Esophagus (tissue), 2 donors: Measurements from ENCODE around the gene SPTBN5. TPM values are rescaled to one million over a fixed set of nuclear protein-coding genes. Genes with fewer than 3 reads are reported as not detected.

ENCODE experiments used
- H3K27ac ChIP-seq, 2 donors: one replicate each; pipeline ENCODE4 v1.5.1; 2013; ENCODE audit warnings: low read depth in 2 of 2, mild to moderate bottlenecking in 2 of 2, inconsistent platforms in 1 of 2, low read length in 1 of 2, moderate library complexity in 1 of 2
- H3K27me3 ChIP-seq, 2 donors: one replicate each; pipeline ENCODE4 v1.6.1; 2013; ENCODE audit warnings: low read length in 2 of 2, control low read depth in 1 of 2, mild to moderate bottlenecking in 1 of 2; ENCODE audit not compliant: insufficient read depth in 2 of 2, control insufficient read depth in 1 of 2
- H3K36me3 ChIP-seq, 2 donors: one replicate each; pipeline ENCODE4 v1.6.1; 2013; ENCODE audit warnings: low read length in 1 of 2; ENCODE audit not compliant: control insufficient read depth in 2 of 2, insufficient read depth in 2 of 2
- H3K4me1 ChIP-seq, 2 donors: one replicate each; pipeline ENCODE4 v1.6.1; 2013; ENCODE audit warnings: low read length in 1 of 2; ENCODE audit not compliant: control insufficient read depth in 2 of 2, insufficient read depth in 2 of 2
- H3K4me3 ChIP-seq, 2 donors: one replicate each; pipeline ENCODE4 v1.5.1; 2013; ENCODE audit warnings: low read length in 2 of 2, mild to moderate bottlenecking in 2 of 2, low read depth in 1 of 2, moderate library complexity in 1 of 2
- H3K9me3 ChIP-seq, 2 donors: one replicate each; pipeline ENCODE4 v1.6.1; 2013; ENCODE audit warnings: mild to moderate bottlenecking in 2 of 2, low read depth in 1 of 2, low read length in 1 of 2, moderate library complexity in 1 of 2; ENCODE audit not compliant: control insufficient read depth in 2 of 2, insufficient read depth in 1 of 2
- WGBS, 2 donors: extraction: QIAGEN DNeasy Blood & Tissue Kit; methylation state at CpG; one replicate each; pipeline ENCODE4 v1.1.7; 2013; 5-methylcytosine and 5-hydroxymethylcytosine counted together
- polyA plus RNA-seq, 2 donors: library from polyadenylated mRNA; stranded (reverse); fragments of 200-250 nt; gene quantifications; one replicate each; pipeline ENCODE4 v1.2.3, GENCODE V29; 2013
- donor health status: healthy with polysubstance abuse.
- donor health status: Bipolar disorder and iron deficiency.

SPTBN5 gene
- polyA plus RNA-seq, 2 donors, result 2.7 to 9.3 TPM

DNA sequence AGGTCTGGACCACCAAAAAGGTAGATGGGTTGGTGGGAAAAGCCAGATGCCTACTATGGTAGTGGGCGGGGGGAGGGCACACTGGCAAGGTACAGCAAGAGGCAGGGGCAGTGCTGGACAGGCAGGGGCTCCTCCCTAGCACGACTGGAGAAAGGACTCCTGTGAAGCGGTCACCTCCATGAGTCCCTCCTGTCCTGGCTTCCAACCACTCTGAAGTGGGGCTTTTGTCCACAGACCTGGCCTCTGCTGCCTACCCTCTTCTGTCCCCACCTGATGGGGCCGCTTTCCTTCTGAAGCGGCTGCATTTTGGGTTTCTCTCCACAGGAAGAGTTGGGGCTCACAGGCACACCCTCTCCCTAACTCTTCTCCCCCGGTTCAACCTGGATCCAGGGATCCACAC, 2.7 kb upstream of the SPTBN5 start:
- H3K4me3 ChIP-seq, result no peak overlapping the region
- H3K27ac ChIP-seq, result no peak overlapping the region
- H3K4me1 ChIP-seq, result peaks cover 6 to 17% of the 10 kb centered on the region in 2 donors
- no peaks in the 10 kb centered on the region for H3K9me3 ChIP-seq
- no peaks in the 10 kb centered on the region for H3K27me3 ChIP-seq
- H3K36me3 ChIP-seq, result peaks cover 0 to 9% of the 10 kb centered on the region in 2 donors
- 91% methylated on average over 6 of the region's 6 CpGs for WGBS, 2 donors

- no peak overlapping the region for H3K4me3 ChIP-seq
- peaks cover 0 to 7% of the 10 kb centered on the region in 2 donors for H3K36me3 ChIP-seq
- H3K4me1 ChIP-seq, result peaks cover 6 to 17% of the 10 kb centered on the region in 2 donors
- 95 to 100% methylated on average over 1 of the region's 1 CpG for WGBS, 2 donors
- H3K27me3 ChIP-seq, result no peaks in the 10 kb centered on the region
- no peak overlapping the region for H3K27ac ChIP-seq
- H3K9me3 ChIP-seq, result no peaks in the 10 kb centered on the region
Measured at GRCh38 chr15:41895957-41896356, 2.1 kb upstream of the SPTBN5 start.

DNA sequence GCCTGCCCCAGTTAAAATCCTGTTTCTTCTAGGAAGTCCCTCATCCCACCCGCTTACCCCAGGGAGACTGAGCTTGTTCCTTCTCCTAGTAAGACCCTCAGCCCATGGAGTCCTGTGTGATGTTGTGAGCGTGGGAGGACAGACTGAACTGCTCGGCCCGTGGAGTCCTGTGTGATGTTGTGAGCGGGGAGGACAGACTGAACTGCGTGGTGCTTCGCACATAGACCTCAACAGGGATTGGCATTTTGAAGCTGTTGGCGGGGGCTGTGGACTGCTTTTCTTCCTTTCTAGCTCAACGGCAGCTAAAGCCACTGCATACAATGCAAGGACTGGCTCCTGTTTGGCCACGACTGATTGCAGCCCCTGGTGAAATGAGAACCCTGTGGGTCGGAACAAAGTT, 1.6 kb upstream of the SPTBN5 start:
- Histone ChIP-seq H3K36me3 (peaks cover 0 to 2% of the 10 kb centered on the region in 2 donors), H3K27ac (peak overlapping the region; percentile 62 to 76), H3K27me3 (no peaks in the 10 kb centered on the region), H3K4me1 (peaks cover 6 to 17% of the 10 kb centered on the region in 2 donors), H3K4me3 (no peak overlapping the region), H3K9me3 (no peaks in the 10 kb centered on the region)
- WGBS, 2 donors, result 95% methylated on average over 11 of the region's 11 CpGs

DNA sequence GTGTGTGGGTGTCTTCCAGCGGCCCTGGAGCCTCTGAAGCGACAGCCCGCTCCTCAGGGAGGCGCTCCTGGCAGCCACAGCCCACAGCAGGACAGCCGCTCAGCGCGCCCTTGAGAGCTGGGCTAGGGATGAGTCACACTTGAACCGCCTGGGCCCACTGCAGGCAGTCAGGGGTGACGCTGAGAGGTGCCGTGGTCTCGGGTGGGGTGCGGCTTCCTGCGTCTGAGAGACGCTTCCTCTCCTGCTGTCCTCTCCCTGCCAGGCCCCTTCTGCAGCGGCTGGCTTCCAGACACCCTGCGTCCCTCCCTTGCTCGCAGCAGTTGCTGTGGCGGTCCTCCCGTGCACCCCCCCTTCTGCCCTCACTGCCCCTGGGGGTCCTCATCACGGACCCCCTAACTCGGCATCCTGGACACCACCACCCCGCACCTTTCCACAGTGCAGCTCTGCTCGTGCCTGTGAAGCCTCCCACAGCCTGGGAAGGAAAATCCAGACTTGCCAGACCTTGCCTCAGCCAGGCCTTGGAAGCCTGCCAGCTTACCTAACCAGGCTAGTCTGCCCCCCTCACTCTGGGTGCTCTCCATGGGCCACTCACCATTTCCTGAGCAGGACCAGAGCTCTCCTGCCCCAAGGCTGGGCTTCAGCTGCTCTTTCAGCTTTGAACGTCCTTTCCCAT, 1.1 kb upstream of the SPTBN5 start:
- H3K9me3 ChIP-seq, result no peaks in the 10 kb centered on the region
- WGBS, 2 donors, result 16 to 26% methylated on average over 23 to 24 of the region's 24 CpGs

GRCh38 chr15:41894251-41894790, 468 bp upstream of the SPTBN5 start:
- Histone ChIP-seq H3K27ac (peak overlapping the region; percentile 65 to 71), H3K4me1 (peaks cover 6 to 17% of the 10 kb centered on the region in 2 donors), H3K9me3 (no peaks in the 10 kb centered on the region), H3K4me3 (peak overlapping the region in 1 of 2 donors; percentile 5), H3K27me3 (no peaks in the 10 kb centered on the region), H3K36me3 (no peaks in the 10 kb centered on the region)
- WGBS, 2 donors, result 57 to 65% methylated on average over 17 of the region's 17 CpGs

More for the DNA sequence above, 1.1 kb upstream of the SPTBN5 start:
- Histone ChIP-seq H3K36me3 (no peaks in the 10 kb centered on the region), H3K27me3 (no peaks in the 10 kb centered on the region), H3K27ac (peak overlapping the region; percentile 65 to 76), H3K4me3 (peak overlapping the region in 1 of 2 donors; percentile 17), H3K4me1 (peaks cover 6 to 17% of the 10 kb centered on the region in 2 donors)

DNA sequence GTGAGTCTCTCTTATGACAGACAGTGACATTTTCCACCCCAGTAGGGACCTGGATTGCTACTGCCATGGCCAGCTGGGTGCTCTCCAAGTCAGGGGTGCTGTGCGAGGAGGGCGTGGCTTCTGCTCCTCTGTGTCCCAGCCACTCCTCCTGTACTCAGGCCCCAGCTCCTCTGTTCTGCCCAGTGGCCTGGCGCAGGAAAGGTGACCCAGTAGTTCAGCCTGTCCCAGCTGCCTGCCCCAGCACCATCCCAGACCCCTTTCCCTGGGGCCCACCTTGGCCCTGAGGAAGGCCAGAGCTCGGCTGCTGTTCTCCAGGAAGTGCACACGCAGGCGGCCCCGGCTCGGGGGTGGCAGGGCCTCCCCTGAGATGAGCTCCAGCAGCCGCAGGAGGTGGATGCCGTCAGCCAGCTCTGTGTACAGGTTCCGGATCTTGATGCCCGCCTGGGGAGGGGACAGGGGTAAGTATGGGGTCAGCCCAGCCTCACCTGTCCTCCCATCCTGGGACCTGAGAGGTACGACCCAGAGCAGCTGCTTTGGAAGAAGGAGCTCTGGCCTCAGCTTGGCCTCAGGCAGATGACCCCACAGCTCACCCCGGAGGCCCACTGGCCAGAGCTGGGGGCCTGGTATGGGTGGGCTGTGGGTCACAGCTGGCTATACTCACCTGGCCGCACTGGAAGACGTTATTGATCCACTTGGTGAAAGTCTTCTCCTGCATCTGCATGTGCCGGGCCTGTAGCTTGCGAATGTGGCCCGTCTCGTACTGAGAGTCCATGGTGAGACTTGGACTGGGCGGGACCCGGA, 1.0 kb downstream of the SPTBN5 start:
- no peaks in the 10 kb centered on the region for H3K9me3 ChIP-seq
- H3K4me3 ChIP-seq, result no peak overlapping the region
- no peak overlapping the region for H3K27ac ChIP-seq
- no peaks in the 10 kb centered on the region for H3K36me3 ChIP-seq
- peaks cover 6 to 17% of the 10 kb centered on the region in 2 donors for H3K4me1 ChIP-seq
- no peaks in the 10 kb centered on the region for H3K27me3 ChIP-seq
- 65 to 78% methylated on average over 22 of the region's 22 CpGs for WGBS, 2 donors

DNA sequence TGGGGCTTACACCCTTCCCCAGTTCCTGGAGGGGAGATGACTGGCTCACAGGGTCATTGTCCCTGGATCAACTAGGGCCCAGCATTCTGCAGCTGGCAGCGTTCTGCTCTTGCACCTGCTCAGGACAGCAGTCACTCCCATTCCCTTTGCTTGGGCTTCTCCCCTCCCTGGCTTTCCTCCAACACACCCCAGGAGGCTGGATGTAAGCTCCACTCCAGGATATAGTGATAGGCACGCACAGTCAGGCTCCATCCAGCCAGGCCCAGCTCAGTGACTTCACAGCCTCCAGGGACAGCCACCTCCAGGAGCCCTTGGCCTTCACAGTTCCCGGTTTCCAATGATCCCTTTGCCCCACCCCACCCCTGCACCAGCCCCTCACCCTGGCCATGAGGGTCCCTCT, 1.9 kb downstream of the SPTBN5 start:
- Histone ChIP-seq H3K9me3 (no peaks in the 10 kb centered on the region), H3K36me3 (no peaks in the 10 kb centered on the region), H3K4me3 (no peak overlapping the region), H3K4me1 (peaks cover 6 to 17% of the 10 kb centered on the region in 2 donors), H3K27me3 (no peaks in the 10 kb centered on the region), H3K27ac (no peak overlapping the region)
- 61 to 82% methylated on average over 3 of the region's 3 CpGs for WGBS, 2 donors

DNA sequence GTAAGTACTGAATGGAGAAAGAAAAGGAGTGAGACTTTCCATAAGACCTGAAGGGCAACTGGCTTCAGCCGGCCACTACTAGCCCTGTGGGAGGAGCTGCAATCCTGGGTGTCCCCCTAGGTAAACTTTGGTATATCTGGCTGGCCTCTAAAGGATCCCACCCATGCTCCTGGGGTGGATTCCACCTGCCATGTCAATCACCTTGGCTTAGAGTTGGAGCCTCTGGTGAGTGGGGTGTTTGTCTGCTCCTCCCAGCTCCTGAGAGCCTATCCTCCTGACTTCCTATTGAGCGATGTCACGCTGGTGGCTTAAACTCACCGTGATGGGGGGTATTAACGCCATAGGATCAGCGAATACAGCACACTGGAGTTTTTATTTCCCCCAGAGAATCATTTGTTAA, 2.6 kb downstream of the SPTBN5 start:
- no peak overlapping the region for H3K4me3 ChIP-seq
- no peak overlapping the region for H3K27ac ChIP-seq
- no peaks in the 10 kb centered on the region for H3K27me3 ChIP-seq
- H3K36me3 ChIP-seq, result no peaks in the 10 kb centered on the region
- no peaks in the 10 kb centered on the region for H3K9me3 ChIP-seq
- H3K4me1 ChIP-seq, result peaks cover 6 to 17% of the 10 kb centered on the region in 2 donors
- 81 to 95% methylated on average over 6 of the region's 6 CpGs for WGBS, 2 donors

DNA sequence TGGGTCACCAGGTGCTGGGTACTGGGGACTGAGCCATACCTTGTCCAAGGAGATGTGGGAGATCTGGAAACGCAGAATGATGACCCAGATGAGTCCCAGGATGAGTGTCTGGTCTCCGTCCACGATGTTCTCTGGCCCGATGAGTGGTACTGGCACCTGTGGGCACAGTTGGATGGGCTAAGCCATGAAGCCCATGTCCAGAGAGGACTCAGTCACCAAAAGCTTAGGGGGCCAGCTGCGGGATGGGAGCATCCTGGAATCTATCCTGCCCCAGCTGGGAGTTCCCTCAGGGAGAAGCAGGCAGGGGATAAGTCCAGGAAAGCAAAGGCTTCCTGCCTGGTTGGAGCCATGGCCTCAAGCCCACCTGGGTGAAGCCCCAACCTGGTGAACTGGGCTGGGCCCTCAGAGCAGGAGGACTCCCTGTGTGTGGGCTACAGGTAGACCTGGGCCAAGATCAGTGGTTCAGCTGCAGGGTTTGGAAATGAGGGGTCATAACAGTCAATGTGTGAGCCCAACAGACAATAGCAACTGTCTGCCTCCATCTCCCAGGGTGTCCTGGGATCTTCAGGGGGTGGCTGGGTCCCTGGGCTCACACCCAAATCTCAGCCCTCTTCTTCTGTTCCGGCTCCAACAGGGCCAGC, 3.7 kb downstream of the SPTBN5 start:
- Histone ChIP-seq H3K9me3 (no peaks in the 10 kb centered on the region), H3K4me1 (peaks cover 6 to 16% of the 10 kb centered on the region in 2 donors), H3K36me3 (no peaks in the 10 kb centered on the region), H3K27me3 (no peaks in the 10 kb centered on the region), H3K4me3 (no peak overlapping the region), H3K27ac (no peak overlapping the region)
- WGBS, 2 donors, result 90 to 93% methylated on average over 6 of the region's 6 CpGs
